ENCODE results near the gene SLC39A5. TPM values are rescaled to one million over a fixed set of nuclear protein-coding genes. Genes with fewer than 3 reads are reported as not detected.

Gene SLC39A5
- total RNA-seq, 1 experiment from 2014 or later, result not detected

GRCh38 chr12:56255671-56256070, 25.8 kb downstream of the SLC39A5 start:
- no peaks in the 10 kb centered on the region for H3K9me3 ChIP-seq (ENCODE audit: control insufficient read depth, low read depth, low read length)
- no peak overlapping the region for H3K4me2 ChIP-seq (ENCODE audit: insufficient read depth, insufficient read length, low read length)
- no peak overlapping the region for H2BK20ac ChIP-seq (ENCODE audit: low read depth, low read length, poor library complexity, severe bottlenecking)
- Mint-ChIP-seq H3K27ac (no peak overlapping the region), H3K4me1 (peaks cover 20% of the 10 kb centered on the region in 2 experiments), H3K27me3 (ENCODE audit: low read depth) (peaks cover 2% of the 10 kb centered on the region; the same call in 1 of the 2 replicates), H3K9me3 (no peaks in the 10 kb centered on the region; a peak in 1 of 5 replicates), H3K4me3 (no peak overlapping the region), H3K36me3 (ENCODE audit: insufficient read depth in 1 of 3, low read depth in 3 of 3) (peaks cover 38 to 57% (median 55%) of the 10 kb centered on the region in 3 experiments; a peak in 6 of 7 replicates)
- H3T11ph ChIP-seq (ENCODE audit: low read length), result no peak overlapping the region
- H3K56ac ChIP-seq (ENCODE audit: insufficient read length, low read depth, low read length), result no peak overlapping the region
- H4K20me1 ChIP-seq (ENCODE audit: control insufficient read depth, insufficient read depth, insufficient read length), result no peaks in the 10 kb centered on the region
- DNase-seq, result no peak
- H2BK15ac ChIP-seq (ENCODE audit: low read depth, low read length), result no peak overlapping the region
- no peak overlapping the region for H2AK5ac ChIP-seq (ENCODE audit: insufficient read length, low read length)
- H3K27ac ChIP-seq (ENCODE audit: insufficient read length, low read depth, low read length), result no peak overlapping the region
- H4K5ac ChIP-seq (ENCODE audit: insufficient read length, low read depth, low read length), result no peak overlapping the region
- H3K18ac ChIP-seq (ENCODE audit: insufficient read length, low read depth, low read length), result no peak overlapping the region
- TF ChIP-seq CTCF (conservative IDR thresholded peaks at IDR 0.05), result no peak
- H2BK12ac ChIP-seq (ENCODE audit: insufficient read length, low read depth, low read length), result no peak overlapping the region
- no peaks in the 10 kb centered on the region for H3K27me3 ChIP-seq (ENCODE audit: insufficient read depth, low read length)
- H3K79me2 ChIP-seq (ENCODE audit: insufficient read depth, low read length), result no peaks in the 10 kb centered on the region
- no peak overlapping the region for H3K9ac ChIP-seq (ENCODE audit: extremely low read depth, insufficient read length, low read length)
- no peak overlapping the region for H4K91ac ChIP-seq (ENCODE audit: insufficient read length, low read depth, low read length)
- H3K79me1 ChIP-seq (ENCODE audit: insufficient read depth, low read depth, low read length, poor library complexity, severe bottlenecking), result no peaks in the 10 kb centered on the region
- H2BK120ac ChIP-seq (ENCODE audit: low read depth, low read length, poor library complexity, severe bottlenecking), result no peak overlapping the region
- H3K4ac ChIP-seq (ENCODE audit: low read depth, low read length), result no peak overlapping the region
- no peak overlapping the region for H3K23ac ChIP-seq (ENCODE audit: insufficient read length, low read depth, low read length)
- H3K14ac ChIP-seq (ENCODE audit: insufficient read depth, low read length), result no peak overlapping the region
- H3K23me2 ChIP-seq (ENCODE audit: insufficient read length, low read depth, low read length, poor library complexity, severe bottlenecking), result no peaks in the 10 kb centered on the region
- H2AFZ ChIP-seq (ENCODE audit: low read length), result no peak overlapping the region
- WGBS (ENCODE audit: extremely low coverage, insufficient read length, low lambda C conversion rate), result no CpG with 5 or more reads among the region's 7 CpGs
- no peaks in the 10 kb centered on the region for H3K4me1 ChIP-seq (ENCODE audit: insufficient read depth, low read length)
- H2BK5ac ChIP-seq (ENCODE audit: insufficient read length, low read length), result no peak overlapping the region
- no peak overlapping the region for H4K8ac ChIP-seq (replicated peaks; ENCODE audit: insufficient read length, low read depth, low read length)

Measured in H9 (cell line).